K562 (cell line): ENCODE results near the gene MYLK2. TPM values are rescaled to one million over a fixed set of nuclear protein-coding genes. Genes with fewer than 3 reads are reported as not detected.
A peak's percentile ranks its signal among the peaks of the same experiment; 100 is the strongest.

Experiments used
- ATAC-seq: fragments of 200-7000 bp; cut with Tn5 transposase; 3 replicates; pipeline ENCODE4 v1.9.1; 2020; ENCODE audit warnings: moderate library complexity
- BruUV-seq: library from RNA; stranded (reverse); fragments of 400-500 nt; replicated peaks from 2 replicates; lab custom pipeline; 2021; lab: Mats Ljungman, UMichigan
- CTCF ChIA-PET: fragments of 300-600 bp; formaldehyde crosslinking; extraction: SDS; loops from one replicate; lab custom pipeline; 2021; ENCODE audit warnings: low intra/inter-chr PET ratio; lab: Yijun Ruan, JAX
- POLR2A ChIA-PET: fragments of 300-600, 350-650 bp; sonication (Branson Sonifier 250); formaldehyde crosslinking; extraction: SDS; loops from one replicate; lab custom pipeline; 2021; ENCODE audit warnings: antibody characterized with exemption, inconsistent platforms; lab: Yijun Ruan, JAX
- DNase-seq, 4 experiments: peaks; one replicate each; pipeline versions ENCODE4 v3.0.0 to v3.0.0-alpha.2; 2011 to 2018; ENCODE audit warnings: low spot score in 3 of 4, mixed read lengths in 3 of 4; ENCODE audit errors: extremely low read depth in 1 of 4
- FAIRE-seq: peaks from 2 replicates; lab custom pipeline; 2011; peaks lifted over from hg19 to GRCh38; lab: Jason Lieb, UNC
- H2AFZ ChIP-seq: 2 replicates; pipeline ENCODE4 v1.6.0; 2011; ENCODE audit warnings: low read depth, low read length, control low read depth, inconsistent platforms
- H3K27ac ChIP-seq: fragments of 200-600 bp; 3 replicates; pipeline ENCODE4 v1.8.0; 2011; ENCODE audit warnings: low read depth, mild to moderate bottlenecking, control low read depth, inconsistent platforms, low read length, moderate library complexity, mixed read lengths; ENCODE audit errors: extremely low read depth
- H3K27me3 ChIP-seq, 2 experiments: fragments of 300-600 bp in 1 of 2; 2 replicates in 1 of 2; 3 replicates in 1 of 2; pipeline versions ENCODE4 v1.6.0 to v1.8.0; 2011; ENCODE audit warnings: inconsistent platforms in 2 of 2, low read length in 2 of 2, mild to moderate bottlenecking in 1 of 2, mixed read lengths in 1 of 2, moderate library complexity in 1 of 2; ENCODE audit not compliant: control insufficient read depth in 2 of 2, insufficient read depth in 2 of 2
- H3K36me3 ChIP-seq: fragments of 300-600 bp; 3 replicates; pipeline ENCODE4 v1.8.0; 2011; ENCODE audit warnings: mild to moderate bottlenecking, low read length, inconsistent platforms; ENCODE audit not compliant: control insufficient read depth, insufficient read depth
- H3K4me1 ChIP-seq, 2 experiments: fragments of 200-600 bp in 1 of 2; replicated peaks in 1 of 2; 2 replicates in 1 of 2; 3 replicates in 1 of 2; pipeline versions ENCODE4 v1.5.1 to v1.8.0; 2011; ENCODE audit warnings: inconsistent platforms in 2 of 2, low read length in 2 of 2, mild to moderate bottlenecking in 1 of 2, mixed read lengths in 1 of 2, moderate library complexity in 1 of 2; ENCODE audit not compliant: control insufficient read depth in 2 of 2, insufficient read depth in 2 of 2
- H3K4me2 ChIP-seq: 2 replicates; pipeline ENCODE4 v1.6.1; 2011; ENCODE audit warnings: low read length, control low read depth, inconsistent platforms, mixed read lengths; ENCODE audit not compliant: insufficient read depth
- H3K4me3 ChIP-seq: fragments of 200-600 bp; sonication (generic), shearing (Covaris generic); 2 replicates; pipeline ENCODE4 v1.5.1; 2016; ENCODE audit warnings: control low read depth, inconsistent platforms
- H3K79me2 ChIP-seq: fragments of 200-600 bp; 3 replicates; pipeline ENCODE4 v1.8.0; 2011; ENCODE audit warnings: low read length, inconsistent platforms; ENCODE audit not compliant: control insufficient read depth, insufficient read depth
- H3K9ac ChIP-seq, 2 experiments: 2 replicates each; pipeline versions ENCODE4 v1.6.0 to v1.6.1; 2011; ENCODE audit warnings: low read depth in 2 of 2, low read length in 2 of 2, control low read depth in 1 of 2, inconsistent platforms in 1 of 2, mild to moderate bottlenecking in 1 of 2, mixed read lengths in 1 of 2; ENCODE audit not compliant: insufficient read depth in 1 of 2
- H3K9me1 ChIP-seq: one replicate; pipeline ENCODE4 v1.6.0; 2011; ENCODE audit warnings: inconsistent platforms, mild to moderate bottlenecking, low read length, moderate library complexity; ENCODE audit not compliant: control insufficient read depth, insufficient read depth
- H3K9me3 ChIP-seq: replicated peaks from 2 replicates; pipeline ENCODE4 v1.5.1; 2011; ENCODE audit warnings: low read depth, low read length, inconsistent platforms; ENCODE audit not compliant: control insufficient read depth, insufficient read depth
- H4K20me1 ChIP-seq: replicated peaks from 2 replicates; pipeline ENCODE4 v1.6.1; 2011; ENCODE audit warnings: low read length, inconsistent platforms, mixed read lengths; ENCODE audit not compliant: control insufficient read depth, insufficient read depth
- ATF3 ChIP-seq, 2 experiments: fragments of 450-650 bp in 1 of 2; sonication (generic) in 1 of 2; formaldehyde crosslinking in 1 of 2; IDR thresholded peaks in 1 of 2; conservative IDR thresholded peaks in 1 of 2; 2 replicates each; pipeline versions ENCODE4 v1.6.1 to v1.8.1; 2016 to 2023; ENCODE audit warnings: mild to moderate bottlenecking in 2 of 2, moderate library complexity in 2 of 2, inconsistent platforms in 1 of 2, missing genetic modification reagents in 1 of 2
- CHCHD3 ChIP-seq: fragments of 250-450 bp; sonication (Bioruptor Pico); IDR thresholded peaks from 2 replicates; pipeline ENCODE4 v2.1.2; 2022; ENCODE audit warnings: mild to moderate bottlenecking
- CXXC5 ChIP-seq: fragments of 250-450 bp; sonication (Bioruptor Pico); IDR thresholded peaks from 2 replicates; pipeline ENCODE4 v1.8.0; 2022; ENCODE audit warnings: inconsistent platforms, mild to moderate bottlenecking, moderate library complexity
- GABPB2 ChIP-seq: fragments of 250-450 bp; sonication (Bioruptor Pico); conservative IDR thresholded peaks from 2 replicates; pipeline ENCODE4 v1.5.1; 2021; ENCODE audit warnings: mild to moderate bottlenecking
- GATAD2A ChIP-seq: fragments of 450-650 bp; IDR thresholded peaks from 2 replicates; pipeline ENCODE4 v1.6.1; 2017
- HOMEZ ChIP-seq: fragments of 250-450 bp; sonication (Bioruptor Pico); IDR thresholded peaks from 2 replicates; pipeline ENCODE4 v1.4.0; 2020; ENCODE audit warnings: mild to moderate bottlenecking, moderate library complexity
- KDM2B ChIP-seq: fragments of 250-450 bp; sonication (Bioruptor Pico); IDR thresholded peaks from 2 replicates; pipeline ENCODE4 v1.8.0; 2021; ENCODE audit warnings: mild to moderate bottlenecking, moderate library complexity
- TBL1XR1 ChIP-seq, 2 experiments: IDR thresholded peaks; 2 replicates each; pipeline ENCODE4 v1.6.1; 2012; ENCODE audit warnings: improper control_type of control experiment in 2 of 2, low read length in 2 of 2, mild to moderate bottlenecking in 1 of 2
- U2AF2 ChIP-seq: fragments of 200-400 bp; formaldehyde crosslinking; optimal IDR thresholded peaks from 2 replicates; pipeline ENCODE3; 2017; ENCODE audit warnings: low read depth, mild to moderate bottlenecking, low read length
- YY1 ChIP-seq, 3 experiments: IDR thresholded peaks; 2 replicates each; pipeline ENCODE4 v1.6.1; 2011; ENCODE audit warnings: low read length in 2 of 3, mild to moderate bottlenecking in 2 of 3, moderate library complexity in 2 of 3, borderline replicate concordance in 1 of 3, control low read depth in 1 of 3, low read depth in 1 of 3; ENCODE audit not compliant: insufficient read depth in 3 of 3, insufficient replicate concordance in 2 of 3, control insufficient read depth in 1 of 3, insufficient read length in 1 of 3; ENCODE audit errors: extremely low read depth in 1 of 3
- ZNF174 ChIP-seq: fragments of 250-450 bp; sonication (Bioruptor Pico); IDR thresholded peaks from 2 replicates; pipeline ENCODE4 v1.4.0; 2020; ENCODE audit warnings: mild to moderate bottlenecking
- WGBS: fragments of 100-300 bp; shearing (Covaris generic); methylation state at CpG from one replicate; pipeline ENCODE4 v1.1.6; 2016; ENCODE audit warnings: low coverage, mixed read lengths; ENCODE audit not compliant: insufficient coverage; ENCODE audit errors: missing lambda C conversion rate; 5-methylcytosine and 5-hydroxymethylcytosine counted together
- in situ Hi-C: fragments of 300-500 bp; cut with MboI; formaldehyde crosslinking; loops from 4 replicates; pipeline ENCODE4 v1.15.0; 2018; ENCODE audit warnings: inconsistent platforms, mixed read lengths
- intact Hi-C: fragments of 100-400 bp; cut with micrococcal nuclease; formaldehyde crosslinking; loops from 2 replicates; pipeline ENCODE4 v1.14.2; 2022
- polyA plus RNA-seq, 8 experiments: library from polyadenylated mRNA; depleted of rRNA in 4 of 8; stranded (reverse) in 5 of 8; unstranded in 3 of 8; fragments of >200 nt; fragmentation: Nextera tagmentation in 2 of 8; fragmentation: Illumina TruSeq in 1 of 8; extraction: Ambion mirVana in 2 of 8; extraction: Trizol in 1 of 8; gene quantifications; 2 replicates each; pipeline versions ENCODE4 v1.2.1 to v1.2.3, GENCODE V29; 2011 to 2014; ENCODE audit warnings: inconsistent platforms in 1 of 8, missing spikeins in 1 of 8
- total RNA-seq, 7 experiments: library from RNA; depleted of rRNA in 6 of 7; stranded (reverse); fragments of >200 nt in 6 of 7; fragmentation: Illumina TruSeq in 2 of 7; extraction: Trizol in 2 of 7; gene quantifications; 2 replicates each; pipeline versions ENCODE4 v1.2.1 to v1.2.3, GENCODE V29; 2011 to 2021; ENCODE audit warnings: low replicate concordance in 1 of 7
- TF ChIP-seq, protein P1 (sequence below): fragments of 250-450 bp; sonication (Bioruptor Pico); IDR thresholded peaks from 2 replicates; pipeline ENCODE4 v1.5.0; 2021; ENCODE audit warnings: mild to moderate bottlenecking, borderline replicate concordance

MYLK2 gene
- total and polyA plus RNA-seq, 9 of the 15 experiments (the other 6 are each of a cell fraction or from before 2014, with no cell fraction given): 0.07 to 0.53 (median 0.18) TPM; not detected in 2

DNA sequence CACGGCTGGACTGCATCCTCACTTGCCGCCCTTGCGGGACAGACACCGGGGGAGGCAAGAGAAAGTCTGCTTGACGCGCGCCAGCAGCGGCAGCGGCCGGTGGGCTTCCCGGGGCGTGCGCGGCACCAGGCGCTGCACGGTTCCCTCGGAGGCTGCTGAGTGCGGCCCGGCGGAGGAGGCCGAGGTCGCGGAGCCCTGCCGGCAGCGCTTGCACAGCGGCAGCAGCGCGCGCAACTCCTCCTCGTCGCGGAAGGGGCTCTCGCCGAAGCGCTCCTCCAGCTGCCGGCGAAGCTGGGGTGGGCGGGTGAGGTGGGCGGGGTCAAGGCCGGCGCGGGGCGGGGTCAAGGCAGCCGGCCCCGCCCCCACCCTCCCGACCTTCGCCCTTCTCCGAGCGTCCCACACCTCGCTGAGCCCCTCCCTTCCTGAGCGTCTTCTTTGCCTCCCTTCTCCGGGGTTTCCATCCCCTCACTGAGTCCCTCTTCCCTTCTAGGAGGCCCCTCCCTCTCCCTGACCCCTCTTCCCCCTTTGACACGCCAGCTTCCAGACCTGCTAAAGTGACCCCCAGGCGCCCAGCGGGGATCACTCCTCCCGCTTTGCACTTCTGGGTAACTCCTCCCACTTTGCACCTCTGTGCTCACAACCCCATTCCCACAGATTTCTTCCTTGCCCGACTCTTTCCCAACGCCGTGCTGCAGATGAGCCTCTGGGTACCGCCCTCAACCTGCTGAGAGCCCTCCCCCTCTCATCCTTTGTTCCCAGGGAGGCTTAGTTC, 42.4 kb downstream of the MYLK2 start (continued):
- TF ChIP-seq CXXC5 (CRISPR knock-in tag): peak; percentile 46; the same call in 1 of the 2 replicates
- peak; percentile 58; the same call in 1 of the 2 replicates for TF ChIP-seq KDM2B (CRISPR knock-in tag)
- TF ChIP-seq GABPB2 (CRISPR knock-in tag): no peak

GRCh38 chr20:31862157-31862470, 43.0 kb downstream of the MYLK2 start:
- ATAC-seq: no peak
- intact Hi-C loops: no loop called here
- peaks cover 2% of the 10 kb centered on the region for H3K9me1 ChIP-seq
- H2AFZ ChIP-seq: 0 out of 2 replicates have a peak overlapping the region, but pooled peaks have one; percentile 33
- no peak overlapping the region for H3K4me3 ChIP-seq
- H3K79me2 ChIP-seq: no peaks in the 10 kb centered on the region
- no peaks in the 10 kb centered on the region for H3K36me3 ChIP-seq
- CTCF ChIA-PET: no interaction called here
- peak overlapping the region; percentile 61; the same call in 1 of the 2 replicates for H3K4me2 ChIP-seq
- peaks cover 0 to 17% of the 10 kb centered on the region in 2 experiments; a peak in 3 of 5 replicates for H3K4me1 ChIP-seq
- POLR2A ChIA-PET: interaction anchor here (0.6 to 0.8 kb wide), 2 partner anchors 146 to 259 kb away, joined by 3 read pairs; no protein-coding TSS in a partner anchor
- FAIRE-seq: no peak
- no peak for DNase-seq
- in situ Hi-C loops: loop anchor here (5.0 kb wide), 1 partner anchor 90 kb away; the partner anchor contains the start of gene PDRG1
- H3K27ac ChIP-seq: no peak overlapping the region
- H4K20me1 ChIP-seq: peaks cover 14% of the 10 kb centered on the region
- peaks cover 27 to 67% of the 10 kb centered on the region in 2 experiments for H3K27me3 ChIP-seq
- BruUV-seq: no TSS peak
- 18% methylated on average over 5 of the region's 5 CpGs for WGBS
- H3K9ac ChIP-seq: no peak overlapping the region
- no peaks in the 10 kb centered on the region for H3K9me3 ChIP-seq
- TF ChIP-seq U2AF2 (no peak), TBL1XR1 (IDR thresholded peaks at IDR 0.05; ENCODE audit: low read length in 2 of 2) (no peak), YY1 (IDR thresholded peaks at IDR 0.05; ENCODE audit: borderline replicate concordance in 1 of 3, control insufficient read depth in 1 of 3, extremely low read depth in 1 of 3, insufficient read depth in 3 of 3, insufficient read length in 1 of 3, insufficient replicate concordance in 2 of 3, low read depth in 1 of 3, low read length in 2 of 3) (no peak), ATF3 (IDR thresholded peaks at IDR 0.05) (no peak), ATF3 (CRISPR knock-in tag; conservative IDR thresholded peaks at IDR 0.05) (no peak), CHCHD3 (CRISPR knock-in tag) (no peak), HOMEZ (CRISPR knock-in tag) (no peak), GATAD2A (no peak), ZNF174 (CRISPR knock-in tag) (no peak)
- TF ChIP-seq, protein P1, sequence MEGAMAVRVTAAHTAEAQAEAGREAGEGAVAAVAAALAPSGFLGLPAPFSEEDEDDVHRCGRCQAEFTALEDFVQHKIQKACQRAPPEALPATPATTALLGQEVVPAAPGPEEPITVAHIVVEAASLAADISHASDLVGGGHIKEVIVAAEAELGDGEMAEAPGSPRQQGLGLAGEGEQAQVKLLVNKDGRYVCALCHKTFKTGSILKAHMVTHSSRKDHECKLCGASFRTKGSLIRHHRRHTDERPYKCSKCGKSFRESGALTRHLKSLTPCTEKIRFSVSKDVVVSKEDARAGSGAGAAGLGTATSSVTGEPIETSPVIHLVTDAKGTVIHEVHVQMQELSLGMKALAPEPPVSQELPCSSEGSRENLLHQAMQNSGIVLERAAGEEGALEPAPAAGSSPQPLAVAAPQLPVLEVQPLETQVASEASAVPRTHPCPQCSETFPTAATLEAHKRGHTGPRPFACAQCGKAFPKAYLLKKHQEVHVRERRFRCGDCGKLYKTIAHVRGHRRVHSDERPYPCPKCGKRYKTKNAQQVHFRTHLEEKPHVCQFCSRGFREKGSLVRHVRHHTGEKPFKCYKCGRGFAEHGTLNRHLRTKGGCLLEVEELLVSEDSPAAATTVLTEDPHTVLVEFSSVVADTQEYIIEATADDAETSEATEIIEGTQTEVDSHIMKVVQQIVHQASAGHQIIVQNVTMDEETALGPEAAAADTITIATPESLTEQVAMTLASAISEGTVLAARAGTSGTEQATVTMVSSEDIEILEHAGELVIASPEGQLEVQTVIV: no peak
